Subcutaneous adipose tissue (tissue), 4 donors: ENCODE results near the gene FBXO3. TPM values are rescaled to one million over a fixed set of nuclear protein-coding genes. Genes with fewer than 3 reads are reported as not detected.

Experiments used
- total RNA-seq, 4 donors: library from RNA; depleted of rRNA; stranded (reverse); fragments of >200 nt; gene quantifications; one replicate each; pipeline ENCODE4 v1.1.0, GENCODE V29; 2016
- TF ChIP-seq, protein P1 (sequence below): fragments of 450-650 bp; IDR thresholded peaks from one replicate; pipeline ENCODE4 v1.5.1; 2016; ENCODE audit warnings: low read depth, mild to moderate bottlenecking, control low read depth, antibody characterized with exemption, moderate library complexity

The FBXO3 gene
- total RNA-seq, 4 donors from 2014 or later, result 28.8 to 38.5 (median 33.9) TPM

DNA sequence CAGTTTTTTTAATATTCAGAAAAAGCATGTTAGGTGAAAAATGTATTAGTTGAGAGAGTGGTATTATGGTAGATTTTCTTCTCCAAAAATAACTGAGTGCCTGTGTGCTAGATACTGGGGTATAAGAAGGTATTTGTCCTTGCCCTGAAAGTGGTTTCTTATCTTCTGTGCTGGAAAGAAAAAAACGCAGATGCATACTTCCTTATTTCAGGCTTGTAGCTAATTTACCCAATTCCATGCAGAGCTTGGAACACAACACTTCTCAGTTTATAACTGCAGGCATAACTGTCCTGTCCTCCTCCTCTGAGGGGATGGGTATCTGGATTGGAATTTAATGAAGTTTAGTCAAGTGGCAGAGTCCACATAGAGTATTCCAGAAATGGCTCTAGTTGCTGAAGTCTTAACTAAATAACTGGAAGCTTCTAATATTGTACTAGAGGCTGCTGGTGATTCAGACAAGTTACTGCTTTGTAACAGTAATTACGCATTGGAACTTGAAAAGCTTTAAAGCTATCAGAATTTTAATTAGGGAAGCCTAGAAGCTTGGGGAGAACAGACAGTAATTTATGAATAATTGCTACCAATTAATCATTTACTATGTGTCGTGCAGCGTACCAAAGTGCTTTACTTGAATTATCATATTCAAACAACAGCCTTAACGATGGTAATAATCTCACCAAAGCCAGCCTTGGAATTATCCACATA lies 61.0 kb downstream of the FBXO3 start:
- TF ChIP-seq, protein P1, sequence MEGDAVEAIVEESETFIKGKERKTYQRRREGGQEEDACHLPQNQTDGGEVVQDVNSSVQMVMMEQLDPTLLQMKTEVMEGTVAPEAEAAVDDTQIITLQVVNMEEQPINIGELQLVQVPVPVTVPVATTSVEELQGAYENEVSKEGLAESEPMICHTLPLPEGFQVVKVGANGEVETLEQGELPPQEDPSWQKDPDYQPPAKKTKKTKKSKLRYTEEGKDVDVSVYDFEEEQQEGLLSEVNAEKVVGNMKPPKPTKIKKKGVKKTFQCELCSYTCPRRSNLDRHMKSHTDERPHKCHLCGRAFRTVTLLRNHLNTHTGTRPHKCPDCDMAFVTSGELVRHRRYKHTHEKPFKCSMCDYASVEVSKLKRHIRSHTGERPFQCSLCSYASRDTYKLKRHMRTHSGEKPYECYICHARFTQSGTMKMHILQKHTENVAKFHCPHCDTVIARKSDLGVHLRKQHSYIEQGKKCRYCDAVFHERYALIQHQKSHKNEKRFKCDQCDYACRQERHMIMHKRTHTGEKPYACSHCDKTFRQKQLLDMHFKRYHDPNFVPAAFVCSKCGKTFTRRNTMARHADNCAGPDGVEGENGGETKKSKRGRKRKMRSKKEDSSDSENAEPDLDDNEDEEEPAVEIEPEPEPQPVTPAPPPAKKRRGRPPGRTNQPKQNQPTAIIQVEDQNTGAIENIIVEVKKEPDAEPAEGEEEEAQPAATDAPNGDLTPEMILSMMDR, result no peak

DNA sequence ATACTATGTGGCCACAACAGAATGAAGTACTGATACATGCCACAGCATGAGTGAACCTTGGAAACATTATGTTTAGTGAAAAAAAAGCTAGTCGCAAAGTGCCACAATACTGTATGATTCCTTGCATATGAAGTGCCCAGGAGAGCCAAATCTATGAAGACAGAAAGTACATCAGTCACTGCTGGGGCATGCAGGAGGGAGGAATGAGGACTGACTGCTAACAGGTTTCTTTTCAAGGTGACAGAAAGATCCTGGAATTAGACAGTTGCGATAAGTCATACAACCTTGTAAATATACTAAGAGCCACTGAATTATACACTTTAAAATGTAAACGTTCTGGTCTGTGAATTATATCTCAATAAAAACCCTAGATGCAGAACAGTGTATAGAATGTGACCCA lies 61.9 kb downstream of the FBXO3 start:
- TF ChIP-seq, protein P1, result no peak

DNA sequence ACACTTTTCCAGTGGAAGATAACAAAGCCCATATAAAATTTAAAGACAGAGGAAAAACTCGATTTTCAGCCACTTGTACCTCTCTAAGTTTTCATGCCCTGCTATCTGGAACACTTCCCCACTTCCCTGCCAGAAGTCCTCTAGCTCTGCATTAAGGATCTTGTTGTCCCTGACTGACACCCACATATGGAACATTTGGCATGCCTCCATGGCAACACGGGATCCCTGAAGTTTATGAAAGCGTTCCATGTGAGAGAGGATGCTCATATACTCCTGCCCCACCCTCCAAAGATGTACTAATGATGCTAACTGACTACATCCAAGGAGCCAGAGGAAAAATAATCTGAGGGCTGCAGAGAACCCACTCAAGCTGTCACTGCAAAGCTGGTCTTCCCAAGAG lies 64.9 kb downstream of the FBXO3 start:
- TF ChIP-seq, protein P1, result no peak

DNA sequence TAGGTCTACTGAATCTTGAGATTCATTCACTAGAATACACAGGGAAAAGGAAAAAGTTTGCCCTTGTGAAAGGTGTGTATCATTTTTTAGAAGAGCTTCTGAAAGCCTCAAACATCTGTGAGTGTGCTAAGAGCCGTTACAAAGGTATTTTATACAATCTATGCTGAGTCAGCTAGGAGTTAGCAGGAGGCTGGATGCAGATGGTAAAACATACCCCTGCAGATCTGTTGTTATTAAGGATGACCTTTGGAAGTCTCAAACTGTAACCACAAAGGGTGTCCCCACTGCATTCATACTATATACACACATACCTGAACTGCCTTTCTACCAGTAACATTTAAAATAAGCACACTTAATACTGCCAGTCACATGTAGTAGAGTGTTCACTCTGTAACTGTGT lies 65.3 kb downstream of the FBXO3 start:
- TF ChIP-seq, protein P1, result no peak

DNA sequence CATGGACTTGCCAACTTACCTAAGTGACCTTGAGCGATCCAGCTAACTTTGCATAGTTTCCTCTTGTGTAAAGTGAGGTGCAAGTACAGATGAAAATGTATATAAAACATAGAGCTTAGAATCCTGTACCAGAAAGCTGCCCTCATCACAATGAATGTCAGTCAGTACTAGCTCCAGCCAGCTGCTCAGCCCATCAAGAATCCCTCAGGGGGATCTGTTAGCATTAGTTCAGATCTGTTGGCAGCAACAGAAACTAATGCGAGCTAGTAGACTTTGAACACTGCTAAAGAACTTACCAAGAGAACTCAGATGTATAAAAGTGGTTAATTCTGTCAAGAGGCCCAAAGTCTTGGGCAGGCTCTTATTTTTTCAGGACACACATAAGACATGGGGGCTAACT lies 67.4 kb downstream of the FBXO3 start:
- TF ChIP-seq, protein P1, result no peak

DNA sequence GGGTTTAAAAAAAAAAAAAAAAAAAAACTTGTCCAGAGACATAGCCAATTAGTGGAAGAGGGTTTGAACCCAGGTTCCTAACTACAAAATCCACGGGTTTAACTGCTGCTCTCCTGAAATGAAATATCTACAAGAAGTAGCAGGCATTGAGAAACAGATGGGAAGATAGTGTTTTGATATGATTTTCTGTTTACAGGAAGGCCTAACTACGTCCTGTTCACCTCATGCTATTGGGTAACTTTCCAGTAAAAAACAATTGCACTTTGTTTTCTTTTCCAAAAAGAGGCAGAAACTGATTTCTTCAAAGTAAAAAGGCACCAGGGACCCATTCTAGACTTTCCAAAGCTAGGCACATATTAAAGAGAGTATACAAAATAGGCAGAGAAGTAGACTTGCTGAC lies 67.8 kb downstream of the FBXO3 start:
- TF ChIP-seq, protein P1, result no peak

DNA sequence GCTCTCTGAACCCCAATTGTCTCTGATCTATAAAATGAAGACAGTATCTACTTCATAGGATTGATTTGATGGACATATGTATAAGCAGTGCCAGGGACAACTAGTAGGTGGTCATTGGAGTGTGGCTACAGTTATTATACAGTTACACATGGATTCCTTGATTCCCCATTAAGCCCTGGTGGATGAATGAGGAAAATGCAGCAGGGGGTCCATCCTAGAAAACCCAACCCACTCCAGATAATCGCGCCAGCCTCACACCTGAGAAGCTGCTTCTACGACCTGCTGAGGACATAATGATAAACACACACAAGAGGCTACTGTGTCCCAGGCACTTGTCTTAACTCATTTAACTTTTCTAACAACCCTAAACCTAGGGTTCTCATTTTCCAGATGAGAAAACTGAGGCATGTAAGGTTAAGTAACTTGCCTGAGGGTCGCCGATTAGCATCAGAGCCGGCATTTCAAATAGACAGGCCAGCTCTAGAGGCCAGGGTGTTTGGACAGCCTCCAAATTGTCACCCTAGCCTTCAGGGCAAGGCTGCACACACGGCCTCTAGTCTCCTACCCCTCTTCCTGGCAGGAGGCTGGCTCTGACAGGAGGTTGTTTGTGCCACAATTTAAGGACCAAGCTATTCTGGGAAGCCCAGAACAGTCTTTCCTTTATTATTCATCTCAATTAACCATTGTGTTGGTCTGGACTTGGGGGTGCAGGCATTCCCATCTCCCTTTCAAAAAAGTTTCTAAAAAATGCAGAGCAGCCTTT lies 69.9 kb downstream of the FBXO3 start:
- TF ChIP-seq, protein P1, result no peak
